ENCODE data around the gene KLK4.

KLK4 gene

GRCh38 chr19:50875795-50876422, 35.3 kb downstream of the KLK4 start:
- Histone ChIP-seq H3K9me3 (ENCODE audit: control insufficient read depth, low read length) (no peaks in the 10 kb centered on the region), H3K9ac (ENCODE audit: low read length) (no peak overlapping the region), H3K36me3 (ENCODE audit: control insufficient read depth, insufficient read depth, low read length, severe bottlenecking) (no peaks in the 10 kb centered on the region), H3K4me3 (ENCODE audit: low read length) (no peak overlapping the region), H3K4me1 (ENCODE audit: control insufficient read depth, insufficient read depth, low read length) (no peaks in the 10 kb centered on the region), H3K27me3 (replicated peaks; ENCODE audit: control insufficient read depth, insufficient read depth, low read length) (peaks cover 38% of the 10 kb centered on the region)
- no peak for DNase-seq (ENCODE audit: low read depth)

GRCh38 chr19:50874211-50874610, 37.0 kb downstream of the KLK4 start:
- no peaks in the 10 kb centered on the region for H3K4me1 ChIP-seq (ENCODE audit: control insufficient read depth, insufficient read depth, low read length)
- H3K27me3 ChIP-seq (replicated peaks; ENCODE audit: control insufficient read depth, insufficient read depth, low read length), result peaks cover 39% of the 10 kb centered on the region
- no peak overlapping the region for H3K4me3 ChIP-seq (ENCODE audit: low read length)
- H3K36me3 ChIP-seq (ENCODE audit: control insufficient read depth, insufficient read depth, low read length, severe bottlenecking), result no peaks in the 10 kb centered on the region
- no peak for DNase-seq (ENCODE audit: low read depth)
- H3K9ac ChIP-seq (ENCODE audit: low read length), result no peak overlapping the region
- no peaks in the 10 kb centered on the region for H3K9me3 ChIP-seq (ENCODE audit: control insufficient read depth, low read length)

DNA sequence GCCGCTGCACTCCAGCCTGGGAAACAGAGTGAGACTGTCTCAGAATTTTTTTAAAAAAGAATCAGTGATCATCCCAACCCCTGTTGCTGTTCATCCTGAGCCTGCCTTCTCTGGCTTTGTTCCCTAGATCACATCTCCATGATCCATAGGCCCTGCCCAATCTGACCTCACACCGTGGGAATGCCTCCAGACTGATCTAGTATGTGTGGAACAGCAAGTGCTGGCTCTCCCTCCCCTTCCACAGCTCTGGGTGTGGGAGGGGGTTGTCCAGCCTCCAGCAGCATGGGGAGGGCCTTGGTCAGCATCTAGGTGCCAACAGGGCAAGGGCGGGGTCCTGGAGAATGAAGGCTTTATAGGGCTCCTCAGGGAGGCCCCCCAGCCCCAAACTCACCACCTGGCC, 38.1 kb downstream of the KLK4 start, which contains the start of gene KLK2:
Gene KLK2 (plus strand): TSS at position 384 of the 400 bp plus-strand sequence. CDS start 35 bp downstream, outside the sequence.
- no peak for DNase-seq (ENCODE audit: low read depth)
- Histone ChIP-seq H3K9ac (ENCODE audit: low read length) (no peak within 1 kb of the TSS), H3K27me3 (replicated peaks; ENCODE audit: control insufficient read depth, insufficient read depth, low read length) (peaks cover 46% of the 10 kb centered on the region), H3K4me1 (ENCODE audit: control insufficient read depth, insufficient read depth, low read length) (no peaks in the 10 kb centered on the region), H3K9me3 (ENCODE audit: control insufficient read depth, low read length) (no peaks in the 10 kb centered on the region), H3K4me3 (ENCODE audit: low read length) (no peak within 1 kb of the TSS), H3K36me3 (ENCODE audit: control insufficient read depth, insufficient read depth, low read length, severe bottlenecking) (no peaks in the 10 kb centered on the region)

GRCh38 chr19:50870417-50871089, 40.6 kb downstream of the KLK4 start:
- no peak overlapping the region for H3K4me3 ChIP-seq (ENCODE audit: low read length)

GRCh38 chr19:50869479-50869878, 41.7 kb downstream of the KLK4 start:
- no peaks in the 10 kb centered on the region for H3K36me3 ChIP-seq (ENCODE audit: control insufficient read depth, insufficient read depth, low read length, severe bottlenecking)
- no peaks in the 10 kb centered on the region for H3K9me3 ChIP-seq (ENCODE audit: control insufficient read depth, low read length)
- no peak overlapping the region for H3K9ac ChIP-seq (ENCODE audit: low read length)
- no peak overlapping the region for H3K4me3 ChIP-seq (ENCODE audit: low read length)
- no peak for DNase-seq (ENCODE audit: low read depth)
- no peaks in the 10 kb centered on the region for H3K4me1 ChIP-seq (ENCODE audit: control insufficient read depth, insufficient read depth, low read length)
- H3K27me3 ChIP-seq (replicated peaks; ENCODE audit: control insufficient read depth, insufficient read depth, low read length), result peaks cover 49% of the 10 kb centered on the region

More at GRCh38 chr19:50870417-50871089, 40.6 kb downstream of the KLK4 start:
- H3K36me3 ChIP-seq (ENCODE audit: control insufficient read depth, insufficient read depth, low read length, severe bottlenecking), result no peaks in the 10 kb centered on the region
- H3K27me3 ChIP-seq (replicated peaks; ENCODE audit: control insufficient read depth, insufficient read depth, low read length), result peaks cover 54% of the 10 kb centered on the region
- no peaks in the 10 kb centered on the region for H3K4me1 ChIP-seq (ENCODE audit: control insufficient read depth, insufficient read depth, low read length)
- DNase-seq (ENCODE audit: low read depth), result no peak
- H3K9me3 ChIP-seq (ENCODE audit: control insufficient read depth, low read length), result no peaks in the 10 kb centered on the region
- H3K9ac ChIP-seq (ENCODE audit: low read length), result no peak overlapping the region

GRCh38 chr19:50861496-50862286, 49.5 kb downstream of the KLK4 start:
- Histone ChIP-seq H3K9me3 (ENCODE audit: control insufficient read depth, low read length) (no peaks in the 10 kb centered on the region), H3K27me3 (replicated peaks; ENCODE audit: control insufficient read depth, insufficient read depth, low read length) (peaks cover 13% of the 10 kb centered on the region), H3K9ac (ENCODE audit: low read length) (no peak overlapping the region), H3K4me3 (ENCODE audit: low read length) (no peak overlapping the region), H3K36me3 (ENCODE audit: control insufficient read depth, insufficient read depth, low read length, severe bottlenecking) (no peaks in the 10 kb centered on the region), H3K4me1 (ENCODE audit: control insufficient read depth, insufficient read depth, low read length) (no peaks in the 10 kb centered on the region)
- no peak for DNase-seq (ENCODE audit: low read depth)

DNA sequence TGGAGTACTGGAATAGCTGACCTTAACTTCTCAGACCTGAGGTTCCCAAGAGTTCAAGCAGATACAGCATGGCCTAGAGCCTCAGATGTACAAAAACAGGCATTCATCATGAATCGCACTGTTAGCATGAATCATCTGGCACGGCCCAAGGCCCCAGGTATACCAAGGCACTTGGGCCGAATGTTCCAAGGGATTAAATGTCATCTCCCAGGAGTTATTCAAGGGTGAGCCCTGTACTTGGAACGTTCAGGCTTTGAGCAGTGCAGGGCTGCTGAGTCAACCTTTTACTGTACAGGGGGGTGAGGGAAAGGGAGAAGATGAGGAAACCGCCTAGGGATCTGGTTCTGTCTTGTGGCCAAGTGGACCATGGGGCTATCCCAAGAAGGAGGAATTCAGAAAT, 50.2 kb downstream of the KLK4 start:
- H3K4me1 ChIP-seq (ENCODE audit: control insufficient read depth, insufficient read depth, low read length), result no peaks in the 10 kb centered on the region

DNA sequence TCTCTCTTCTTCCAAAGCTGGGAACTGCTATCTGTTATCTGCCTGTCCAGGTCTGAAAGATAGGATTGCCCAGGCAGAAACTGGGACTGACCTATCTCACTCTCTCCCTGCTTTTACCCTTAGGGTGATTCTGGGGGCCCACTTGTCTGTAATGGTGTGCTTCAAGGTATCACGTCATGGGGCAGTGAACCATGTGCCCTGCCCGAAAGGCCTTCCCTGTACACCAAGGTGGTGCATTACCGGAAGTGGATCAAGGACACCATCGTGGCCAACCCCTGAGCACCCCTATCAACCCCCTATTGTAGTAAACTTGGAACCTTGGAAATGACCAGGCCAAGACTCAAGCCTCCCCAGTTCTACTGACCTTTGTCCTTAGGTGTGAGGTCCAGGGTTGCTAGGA, 51.3 kb downstream of the KLK4 start:
- Histone ChIP-seq H3K4me1 (ENCODE audit: control insufficient read depth, insufficient read depth, low read length) (no peaks in the 10 kb centered on the region), H3K9me3 (ENCODE audit: control insufficient read depth, low read length) (no peaks in the 10 kb centered on the region), H3K9ac (ENCODE audit: low read length) (no peak overlapping the region), H3K27me3 (replicated peaks; ENCODE audit: control insufficient read depth, insufficient read depth, low read length) (peaks cover 9% of the 10 kb centered on the region), H3K4me3 (ENCODE audit: low read length) (no peak overlapping the region), H3K36me3 (ENCODE audit: control insufficient read depth, insufficient read depth, low read length, severe bottlenecking) (no peaks in the 10 kb centered on the region)
- DNase-seq (ENCODE audit: low read depth), result no peak

More for the DNA sequence above, 50.2 kb downstream of the KLK4 start:
- DNase-seq (ENCODE audit: low read depth), result no peak
- H3K27me3 ChIP-seq (replicated peaks; ENCODE audit: control insufficient read depth, insufficient read depth, low read length), result peaks cover 9% of the 10 kb centered on the region
- H3K9ac ChIP-seq (ENCODE audit: low read length), result no peak overlapping the region
- H3K36me3 ChIP-seq (ENCODE audit: control insufficient read depth, insufficient read depth, low read length, severe bottlenecking), result no peaks in the 10 kb centered on the region
- no peaks in the 10 kb centered on the region for H3K9me3 ChIP-seq (ENCODE audit: control insufficient read depth, low read length)
- no peak overlapping the region for H3K4me3 ChIP-seq (ENCODE audit: low read length)

GRCh38 chr19:50858886-50859285, 52.3 kb downstream of the KLK4 start:
- H3K9me3 ChIP-seq (ENCODE audit: control insufficient read depth, low read length), result no peaks in the 10 kb centered on the region
- no peak overlapping the region for H3K4me3 ChIP-seq (ENCODE audit: low read length)
- peaks cover 9% of the 10 kb centered on the region for H3K27me3 ChIP-seq (replicated peaks; ENCODE audit: control insufficient read depth, insufficient read depth, low read length)
- no peak overlapping the region for H3K9ac ChIP-seq (ENCODE audit: low read length)
- DNase-seq (ENCODE audit: low read depth), result no peak
- H3K36me3 ChIP-seq (ENCODE audit: control insufficient read depth, insufficient read depth, low read length, severe bottlenecking), result no peaks in the 10 kb centered on the region
- no peaks in the 10 kb centered on the region for H3K4me1 ChIP-seq (ENCODE audit: control insufficient read depth, insufficient read depth, low read length)

DNA sequence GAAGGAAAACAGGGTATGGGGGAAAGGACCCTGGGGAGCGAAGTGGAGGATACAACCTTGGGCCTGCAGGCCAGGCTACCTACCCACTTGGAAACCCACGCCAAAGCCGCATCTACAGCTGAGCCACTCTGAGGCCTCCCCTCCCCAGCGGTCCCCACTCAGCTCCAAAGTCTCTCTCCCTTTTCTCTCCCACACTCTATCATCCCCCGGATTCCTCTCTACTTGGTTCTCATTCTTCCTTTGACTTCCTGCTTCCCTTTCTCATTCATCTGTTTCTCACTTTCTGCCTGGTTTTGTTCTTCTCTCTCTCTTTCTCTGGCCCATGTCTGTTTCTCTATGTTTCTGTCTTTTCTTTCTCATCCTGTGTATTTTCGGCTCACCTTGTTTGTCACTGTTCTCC, 53.8 kb downstream of the KLK4 start:
- Histone ChIP-seq H3K4me3 (ENCODE audit: low read length) (no peak overlapping the region), H3K27me3 (replicated peaks; ENCODE audit: control insufficient read depth, insufficient read depth, low read length) (peaks cover 9% of the 10 kb centered on the region), H3K9ac (ENCODE audit: low read length) (no peak overlapping the region), H3K4me1 (ENCODE audit: control insufficient read depth, insufficient read depth, low read length) (no peaks in the 10 kb centered on the region), H3K9me3 (ENCODE audit: control insufficient read depth, low read length) (no peaks in the 10 kb centered on the region), H3K36me3 (ENCODE audit: control insufficient read depth, insufficient read depth, low read length, severe bottlenecking) (no peaks in the 10 kb centered on the region)
- no peak for DNase-seq (ENCODE audit: low read depth)

All from adipocyte (in vitro differentiated cells).